ENCODE data around the gene DHDDS. TPM values are rescaled to one million over a fixed set of nuclear protein-coding genes. Genes with fewer than 3 reads are reported as not detected.

The DHDDS gene
- total RNA-seq, 3 donors from 2014 or later = 72.9 to 137 (median 118) TPM

DNA sequence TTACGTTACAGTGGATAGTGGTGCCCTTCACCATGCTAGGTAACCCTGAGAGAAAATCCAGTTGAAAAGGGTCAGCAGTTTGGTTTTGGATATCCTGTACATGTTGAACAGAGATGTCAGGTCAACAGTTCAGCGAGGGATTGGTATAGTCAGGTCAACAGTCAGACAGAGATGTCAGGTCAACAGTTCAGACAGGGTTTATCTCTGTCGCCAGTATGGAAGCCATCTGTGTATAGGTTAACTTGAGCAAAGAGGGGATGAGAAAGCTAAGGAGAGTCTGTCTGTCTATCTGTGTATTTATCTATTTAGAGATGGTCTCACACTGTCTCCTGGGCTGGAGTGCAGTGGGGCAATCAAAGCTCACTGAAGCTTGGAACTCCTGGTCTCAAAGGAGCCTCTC lies 17.7 kb downstream of the DHDDS start:
- Histone ChIP-seq H3K36me3 (ENCODE audit: low read depth) (peaks cover 10% of the 10 kb centered on the region), H3K4me3 (no peak overlapping the region), H3K9me3 (no peaks in the 10 kb centered on the region), H3K4me1 (ENCODE audit: low read depth) (no peaks in the 10 kb centered on the region)
- ATAC-seq (no peak), DNase-seq (no peak)
- intact Hi-C loops (cut with DNase I, micrococcal nuclease) = no loop called here
- TF ChIP-seq, protein P1, sequence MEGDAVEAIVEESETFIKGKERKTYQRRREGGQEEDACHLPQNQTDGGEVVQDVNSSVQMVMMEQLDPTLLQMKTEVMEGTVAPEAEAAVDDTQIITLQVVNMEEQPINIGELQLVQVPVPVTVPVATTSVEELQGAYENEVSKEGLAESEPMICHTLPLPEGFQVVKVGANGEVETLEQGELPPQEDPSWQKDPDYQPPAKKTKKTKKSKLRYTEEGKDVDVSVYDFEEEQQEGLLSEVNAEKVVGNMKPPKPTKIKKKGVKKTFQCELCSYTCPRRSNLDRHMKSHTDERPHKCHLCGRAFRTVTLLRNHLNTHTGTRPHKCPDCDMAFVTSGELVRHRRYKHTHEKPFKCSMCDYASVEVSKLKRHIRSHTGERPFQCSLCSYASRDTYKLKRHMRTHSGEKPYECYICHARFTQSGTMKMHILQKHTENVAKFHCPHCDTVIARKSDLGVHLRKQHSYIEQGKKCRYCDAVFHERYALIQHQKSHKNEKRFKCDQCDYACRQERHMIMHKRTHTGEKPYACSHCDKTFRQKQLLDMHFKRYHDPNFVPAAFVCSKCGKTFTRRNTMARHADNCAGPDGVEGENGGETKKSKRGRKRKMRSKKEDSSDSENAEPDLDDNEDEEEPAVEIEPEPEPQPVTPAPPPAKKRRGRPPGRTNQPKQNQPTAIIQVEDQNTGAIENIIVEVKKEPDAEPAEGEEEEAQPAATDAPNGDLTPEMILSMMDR (IDR thresholded peaks at IDR 0.05) = no peak

DNA sequence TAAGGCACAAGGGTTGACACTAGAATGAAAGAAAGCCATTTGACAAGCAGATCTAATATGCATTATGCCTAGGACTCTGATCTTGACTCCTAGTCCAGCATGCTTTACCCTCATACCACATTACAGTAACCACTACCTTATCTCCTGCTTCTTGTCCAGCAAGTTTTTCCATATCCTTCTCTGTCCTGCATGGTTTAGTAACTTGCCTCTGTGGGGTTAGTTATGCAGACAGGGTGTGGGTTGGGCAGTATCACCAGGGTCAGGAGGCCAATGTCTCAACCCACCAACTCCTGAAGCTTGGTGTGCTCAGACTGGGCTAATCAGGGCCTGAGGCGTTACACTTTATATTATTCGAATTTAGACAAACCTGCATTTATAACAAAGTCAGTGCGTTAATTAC lies 18.8 kb downstream of the DHDDS start:
- TF ChIP-seq, protein P1 (IDR thresholded peaks at IDR 0.05) = no peak
- H3K4me1 ChIP-seq (ENCODE audit: low read depth) = no peaks in the 10 kb centered on the region
- H3K9me3 ChIP-seq = no peaks in the 10 kb centered on the region
- H3K36me3 ChIP-seq (ENCODE audit: low read depth) = peaks cover 5% of the 10 kb centered on the region
- ATAC-seq (no peak), DNase-seq (no peak)
- no peak overlapping the region for H3K4me3 ChIP-seq
- intact Hi-C loops (cut with DNase I, micrococcal nuclease) = no loop called here

DNA sequence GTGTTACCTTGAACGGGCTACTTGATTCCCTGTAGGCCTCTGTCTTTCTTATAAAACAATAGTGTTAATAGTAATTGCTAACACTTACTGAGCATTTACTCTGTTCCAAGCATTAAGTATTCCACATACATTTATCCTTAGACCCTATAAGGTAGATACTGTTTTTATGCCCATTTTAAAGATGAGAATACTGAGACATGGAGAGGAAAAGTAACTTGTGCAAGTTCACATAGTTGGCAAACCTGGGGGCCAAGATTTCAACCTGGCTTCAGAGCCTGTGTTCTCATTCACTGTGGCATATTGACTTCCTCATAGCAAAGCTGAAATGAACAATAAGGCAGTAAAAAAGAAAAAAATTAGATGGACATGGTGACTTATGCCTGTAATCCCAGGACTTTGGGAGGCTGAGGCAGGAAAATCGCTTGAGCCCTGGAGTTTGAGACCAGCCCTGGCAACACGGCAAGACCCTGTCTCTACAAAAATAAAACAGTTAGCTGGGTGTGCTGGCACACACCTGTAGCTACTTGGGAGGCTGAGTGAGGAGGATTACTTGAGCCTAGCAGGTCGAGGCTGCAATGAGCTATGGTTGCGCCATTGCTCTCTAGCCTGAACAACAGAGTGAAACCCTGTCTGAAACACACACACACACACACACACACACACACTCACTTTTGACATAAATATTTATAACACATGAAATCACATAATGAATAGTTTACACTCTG lies 20.5 kb downstream of the DHDDS start:
- intact Hi-C loops (cut with DNase I, micrococcal nuclease) = no loop called here
- peaks cover 3% of the 10 kb centered on the region for H3K36me3 ChIP-seq (ENCODE audit: low read depth)

DNA sequence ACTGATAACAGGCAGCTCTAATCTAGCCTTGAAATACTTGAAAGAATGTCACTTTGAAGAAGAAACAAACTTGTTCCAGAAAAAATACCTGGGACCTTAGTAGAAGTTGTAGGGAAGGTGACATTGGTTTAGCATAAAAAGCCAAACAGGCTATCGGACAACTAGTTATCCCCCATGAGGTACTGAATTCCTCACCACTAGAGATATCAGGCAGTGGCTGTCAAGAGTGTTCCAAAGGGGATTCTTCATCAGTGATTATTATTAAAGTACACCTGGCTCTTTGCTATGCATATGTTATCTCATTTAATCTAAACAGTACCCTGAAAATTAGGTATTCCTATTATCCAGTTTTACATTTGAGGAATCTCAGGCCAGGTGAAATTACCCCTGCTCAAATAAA lies 27.0 kb downstream of the DHDDS start:
- intact Hi-C loops (cut with DNase I, micrococcal nuclease) = no loop called here
- H3K9me3 ChIP-seq = no peaks in the 10 kb centered on the region
- no peak overlapping the region for H3K4me3 ChIP-seq
- DNase-seq = no peak
- H3K4me1 ChIP-seq (ENCODE audit: low read depth) = no peaks in the 10 kb centered on the region
- no peak for ATAC-seq
- peaks cover 10% of the 10 kb centered on the region for H3K36me3 ChIP-seq (ENCODE audit: low read depth)
- TF ChIP-seq, protein P1 (IDR thresholded peaks at IDR 0.05) = no peak

More for the DNA sequence above, 20.5 kb downstream of the DHDDS start:
- no peak for DNase-seq
- no peaks in the 10 kb centered on the region for H3K9me3 ChIP-seq
- TF ChIP-seq, protein P1 (IDR thresholded peaks at IDR 0.05) = no peak
- H3K4me1 ChIP-seq (ENCODE audit: low read depth) = no peaks in the 10 kb centered on the region
- H3K4me3 ChIP-seq = no peak overlapping the region
- ATAC-seq = no peak

DNA sequence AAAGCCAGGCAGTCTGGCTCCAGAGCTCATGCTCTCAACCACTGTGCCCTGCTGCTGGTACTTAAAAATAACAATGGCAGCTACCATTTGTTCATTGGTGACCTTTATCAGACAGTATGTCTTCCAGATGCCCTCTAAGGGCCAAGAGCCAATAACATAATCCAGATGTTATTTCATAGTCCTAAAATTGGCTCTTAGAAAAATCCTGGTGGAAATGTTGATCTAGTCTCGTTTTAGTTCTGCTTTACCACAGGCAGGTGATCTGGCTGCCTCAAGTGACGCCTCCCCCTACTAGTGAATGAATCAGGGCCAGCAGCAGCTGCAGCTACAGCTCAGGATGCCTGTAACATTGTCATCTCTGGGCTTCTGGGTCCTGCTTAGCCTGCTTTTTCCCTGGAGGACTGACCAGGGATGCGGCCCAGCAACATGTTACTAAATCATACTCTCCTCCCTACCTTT lies 27.5 kb downstream of the DHDDS start:
- ATAC-seq = no peak
- TF ChIP-seq, protein P1 (IDR thresholded peaks at IDR 0.05) = no peak
- peaks cover 10% of the 10 kb centered on the region for H3K36me3 ChIP-seq (ENCODE audit: low read depth)
- no peak for DNase-seq
- no peaks in the 10 kb centered on the region for H3K9me3 ChIP-seq
- H3K4me3 ChIP-seq = no peak overlapping the region
- intact Hi-C loops (cut with DNase I, micrococcal nuclease) = no loop called here
- H3K4me1 ChIP-seq (ENCODE audit: low read depth) = no peaks in the 10 kb centered on the region
